Progenitor cell of endocrine pancreas (in vitro differentiated cells): ENCODE measurements around the gene ROBO2. TPM values are rescaled to one million over a fixed set of nuclear protein-coding genes. Genes with fewer than 3 reads are reported as not detected.

Experiments used
- DNase-seq: peaks from one replicate; pipeline ENCODE4 v3.0.0; 2021; ENCODE audit warnings: low spot score; ENCODE audit not compliant: unreplicated experiment
- H3K27ac Mint-ChIP-seq: 2 replicates; pipeline ENCODE4 v1.8.0; 2021; ENCODE audit warnings: mild to moderate bottlenecking, moderate library complexity, mixed read lengths
- H3K27me3 Mint-ChIP-seq: 2 replicates; pipeline ENCODE4 v1.8.0; 2021; ENCODE audit warnings: mixed read lengths
- H3K36me3 Mint-ChIP-seq: 2 replicates; pipeline ENCODE4 v1.8.0; 2022; ENCODE audit warnings: mixed read lengths; ENCODE audit not compliant: insufficient read depth
- H3K4me1 Mint-ChIP-seq: 2 replicates; pipeline ENCODE4 v1.8.0; 2021; ENCODE audit warnings: low read depth, mixed read lengths
- H3K4me3 Mint-ChIP-seq: 2 replicates; pipeline ENCODE4 v1.8.0; 2021; ENCODE audit warnings: low read depth, mild to moderate bottlenecking, moderate library complexity, mixed read lengths
- H3K9me3 Mint-ChIP-seq: 2 replicates; pipeline ENCODE4 v1.8.0; 2021; ENCODE audit warnings: low read depth, mixed read lengths
- CTCF ChIP-seq: fragments of 200-600 bp; sonication (generic); IDR thresholded peaks from one replicate; pipeline ENCODE4 v1.5.0; 2021; ENCODE audit warnings: antibody characterized with exemption, mild to moderate bottlenecking; ENCODE audit not compliant: unreplicated experiment
- total RNA-seq: library from RNA; stranded (reverse); gene quantifications from 2 replicates; pipeline ENCODE4 v1.2.1, GENCODE V29; 2021

Gene ROBO2
- total RNA-seq, 1 donor from 2014 or later: 75.2 TPM

- no peak overlapping the region for H3K4me3 Mint-ChIP-seq
- no peaks in the 10 kb centered on the region for H3K9me3 Mint-ChIP-seq
- H3K4me1 Mint-ChIP-seq: peaks cover 27% of the 10 kb centered on the region
- no peak for TF ChIP-seq CTCF
- no peak overlapping the region for H3K27ac Mint-ChIP-seq
- no peaks in the 10 kb centered on the region for H3K27me3 Mint-ChIP-seq
- H3K36me3 Mint-ChIP-seq: no peaks in the 10 kb centered on the region
- no peak for DNase-seq
Observed at GRCh38 chr3:77189684-77190083, 149.8 kb downstream of the ROBO2 start.

- no peaks in the 10 kb centered on the region for H3K36me3 Mint-ChIP-seq
- H3K9me3 Mint-ChIP-seq: no peaks in the 10 kb centered on the region
- DNase-seq: no peak
- H3K4me1 Mint-ChIP-seq: peaks cover 27% of the 10 kb centered on the region
- TF ChIP-seq CTCF: no peak
- H3K27me3 Mint-ChIP-seq: no peaks in the 10 kb centered on the region
- H3K27ac Mint-ChIP-seq: no peak overlapping the region
- no peak overlapping the region for H3K4me3 Mint-ChIP-seq
Observed at GRCh38 chr3:77190374-77190773, 150.5 kb downstream of the ROBO2 start.

- TF ChIP-seq CTCF: no peak
- peaks cover 29% of the 10 kb centered on the region for H3K4me1 Mint-ChIP-seq
- H3K4me3 Mint-ChIP-seq: no peak overlapping the region
- no peaks in the 10 kb centered on the region for H3K27me3 Mint-ChIP-seq
- H3K9me3 Mint-ChIP-seq: no peaks in the 10 kb centered on the region
- H3K36me3 Mint-ChIP-seq: no peaks in the 10 kb centered on the region
- no peak for DNase-seq
- no peak overlapping the region for H3K27ac Mint-ChIP-seq
Observed at GRCh38 chr3:77191014-77191413, 151.1 kb downstream of the ROBO2 start.

GRCh38 chr3:77191640-77192039 is 151.7 kb downstream of the ROBO2 start:
- TF ChIP-seq CTCF: no peak
- Mint-ChIP-seq H3K9me3 (no peaks in the 10 kb centered on the region), H3K4me3 (no peak overlapping the region), H3K27me3 (no peaks in the 10 kb centered on the region), H3K27ac (no peak overlapping the region), H3K4me1 (peaks cover 29% of the 10 kb centered on the region), H3K36me3 (no peaks in the 10 kb centered on the region)
- no peak for DNase-seq

- no peak for TF ChIP-seq CTCF
- no peak overlapping the region for H3K4me3 Mint-ChIP-seq
Observed at GRCh38 chr3:77195766-77196545, 156.1 kb downstream of the ROBO2 start.

More at GRCh38 chr3:77195766-77196545, 156.1 kb downstream of the ROBO2 start:
- H3K4me1 Mint-ChIP-seq: peaks cover 14% of the 10 kb centered on the region
- H3K9me3 Mint-ChIP-seq: no peaks in the 10 kb centered on the region
- no peak overlapping the region for H3K27ac Mint-ChIP-seq
- H3K36me3 Mint-ChIP-seq: no peaks in the 10 kb centered on the region
- no peak for DNase-seq
- no peaks in the 10 kb centered on the region for H3K27me3 Mint-ChIP-seq
